Measurements from ENCODE around the gene OLFML2A.

GRCh38 chr9:124776954-124777648 lies at the start of gene OLFML2A:
- TF ChIP-seq CTCF (IDR thresholded peaks at IDR 0.05) (no peak), POLR2A (IDR thresholded peaks at IDR 0.05) (no peak)

Data from lower leg skin (tissue), 3 donors.